ENCODE results near the gene PTPN7.

DNA sequence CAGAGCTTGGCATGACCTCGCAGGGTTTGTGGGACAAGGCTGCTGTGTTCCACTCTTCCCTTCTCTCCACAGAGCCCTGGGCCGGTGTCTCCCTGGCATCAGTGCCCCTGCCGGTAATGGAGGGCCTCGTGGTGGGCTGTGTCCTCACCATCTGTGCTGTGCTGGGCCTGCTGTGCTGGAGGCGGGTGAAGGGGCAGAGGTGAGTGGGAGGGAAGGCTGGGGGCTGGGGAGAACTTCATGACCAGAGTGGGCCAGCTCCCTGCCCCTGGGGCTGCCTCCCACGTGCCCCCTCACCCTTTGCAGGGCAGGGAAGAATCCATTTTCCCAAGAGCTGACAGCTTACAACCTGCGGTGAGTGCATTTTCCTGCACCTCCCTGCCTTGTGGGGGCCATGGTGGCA is 21.2 kb upstream of the PTPN7 start:
- TF ChIP-seq, protein P1, sequence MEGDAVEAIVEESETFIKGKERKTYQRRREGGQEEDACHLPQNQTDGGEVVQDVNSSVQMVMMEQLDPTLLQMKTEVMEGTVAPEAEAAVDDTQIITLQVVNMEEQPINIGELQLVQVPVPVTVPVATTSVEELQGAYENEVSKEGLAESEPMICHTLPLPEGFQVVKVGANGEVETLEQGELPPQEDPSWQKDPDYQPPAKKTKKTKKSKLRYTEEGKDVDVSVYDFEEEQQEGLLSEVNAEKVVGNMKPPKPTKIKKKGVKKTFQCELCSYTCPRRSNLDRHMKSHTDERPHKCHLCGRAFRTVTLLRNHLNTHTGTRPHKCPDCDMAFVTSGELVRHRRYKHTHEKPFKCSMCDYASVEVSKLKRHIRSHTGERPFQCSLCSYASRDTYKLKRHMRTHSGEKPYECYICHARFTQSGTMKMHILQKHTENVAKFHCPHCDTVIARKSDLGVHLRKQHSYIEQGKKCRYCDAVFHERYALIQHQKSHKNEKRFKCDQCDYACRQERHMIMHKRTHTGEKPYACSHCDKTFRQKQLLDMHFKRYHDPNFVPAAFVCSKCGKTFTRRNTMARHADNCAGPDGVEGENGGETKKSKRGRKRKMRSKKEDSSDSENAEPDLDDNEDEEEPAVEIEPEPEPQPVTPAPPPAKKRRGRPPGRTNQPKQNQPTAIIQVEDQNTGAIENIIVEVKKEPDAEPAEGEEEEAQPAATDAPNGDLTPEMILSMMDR (IDR thresholded peaks at IDR 0.05; ENCODE audit: poor library complexity): no peak
- TF ChIP-seq EZH2phosphoT487 (IDR thresholded peaks at IDR 0.05; ENCODE audit: low read depth, severe bottlenecking, unreplicated experiment) (no peak), EZH2 (IDR thresholded peaks at IDR 0.05; ENCODE audit: borderline replicate concordance) (no peak)
